ENCODE data around the gene MIDN.

DNA sequence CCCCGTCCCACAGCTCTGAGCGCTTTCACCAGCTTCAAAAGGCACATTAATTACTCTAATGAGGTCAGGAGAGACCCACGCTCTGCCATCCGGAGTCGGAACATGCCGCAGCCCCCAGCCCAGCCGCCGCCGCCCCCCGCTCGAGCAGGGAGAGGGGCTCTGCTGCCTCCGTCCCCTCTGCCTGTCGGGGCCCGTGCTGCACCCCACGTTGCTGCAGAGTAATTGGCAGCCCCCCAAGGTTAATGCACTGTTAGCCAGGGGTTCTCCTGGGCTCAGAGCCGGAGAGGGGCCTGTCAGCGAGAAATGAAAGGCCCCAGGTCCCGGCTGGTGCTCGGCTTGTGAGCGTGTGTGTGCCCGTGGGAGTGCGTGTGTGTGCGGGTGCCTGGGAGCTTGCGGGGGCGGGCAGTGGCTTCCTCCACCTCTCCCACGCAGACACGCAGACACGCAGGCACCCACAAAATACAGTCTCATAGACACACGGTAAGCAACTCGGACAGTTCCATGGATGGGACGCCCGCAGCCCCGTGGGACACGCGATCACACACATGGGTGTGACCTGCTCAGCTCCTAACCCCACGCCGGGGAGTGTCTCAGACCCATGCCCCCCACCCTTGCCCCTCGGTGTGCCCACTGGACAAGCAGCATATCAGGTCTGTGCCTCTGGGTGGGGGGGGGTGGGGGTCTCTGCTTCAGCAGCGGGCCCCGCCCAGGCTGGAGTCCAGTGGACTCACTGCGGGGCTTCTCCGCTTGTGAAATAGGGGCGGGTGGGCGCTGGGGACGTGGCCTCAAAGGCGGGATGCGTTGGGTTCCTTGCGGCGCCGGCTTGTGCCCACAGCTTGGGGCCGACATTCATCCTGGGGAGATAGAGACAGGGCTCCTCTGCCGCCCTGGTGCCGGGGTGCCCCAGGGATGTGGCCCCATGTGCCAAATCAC is 32.5 kb downstream of the MIDN start:
- TF ChIP-seq, protein P1, sequence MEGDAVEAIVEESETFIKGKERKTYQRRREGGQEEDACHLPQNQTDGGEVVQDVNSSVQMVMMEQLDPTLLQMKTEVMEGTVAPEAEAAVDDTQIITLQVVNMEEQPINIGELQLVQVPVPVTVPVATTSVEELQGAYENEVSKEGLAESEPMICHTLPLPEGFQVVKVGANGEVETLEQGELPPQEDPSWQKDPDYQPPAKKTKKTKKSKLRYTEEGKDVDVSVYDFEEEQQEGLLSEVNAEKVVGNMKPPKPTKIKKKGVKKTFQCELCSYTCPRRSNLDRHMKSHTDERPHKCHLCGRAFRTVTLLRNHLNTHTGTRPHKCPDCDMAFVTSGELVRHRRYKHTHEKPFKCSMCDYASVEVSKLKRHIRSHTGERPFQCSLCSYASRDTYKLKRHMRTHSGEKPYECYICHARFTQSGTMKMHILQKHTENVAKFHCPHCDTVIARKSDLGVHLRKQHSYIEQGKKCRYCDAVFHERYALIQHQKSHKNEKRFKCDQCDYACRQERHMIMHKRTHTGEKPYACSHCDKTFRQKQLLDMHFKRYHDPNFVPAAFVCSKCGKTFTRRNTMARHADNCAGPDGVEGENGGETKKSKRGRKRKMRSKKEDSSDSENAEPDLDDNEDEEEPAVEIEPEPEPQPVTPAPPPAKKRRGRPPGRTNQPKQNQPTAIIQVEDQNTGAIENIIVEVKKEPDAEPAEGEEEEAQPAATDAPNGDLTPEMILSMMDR (IDR thresholded peaks at IDR 0.05), result no peak
- TF ChIP-seq POLR2A (IDR thresholded peaks at IDR 0.05) (no peak), EP300 (IDR thresholded peaks at IDR 0.05) (no peak)
